GM23338 (cell line): Measurements from ENCODE around the gene NUP50. TPM values are rescaled to one million over a fixed set of nuclear protein-coding genes. Genes with fewer than 3 reads are reported as not detected.

Experiments used
- ATAC-seq: fragments of 200-7000 bp; cut with Tn5 transposase; 3 replicates; pipeline ENCODE4 v1.9.1; 2020
- DNase-seq: peaks from one replicate; pipeline ENCODE4 v3.0.0-alpha.2; 2015; ENCODE audit warnings: low spot score
- H2AFZ ChIP-seq: fragments of 200-600 bp; sonication (generic); 2 replicates; pipeline ENCODE4 v1.8.0; 2016; ENCODE audit warnings: antibody characterized with exemption, mild to moderate bottlenecking, moderate library complexity
- H3F3A ChIP-seq: fragments of 200-600 bp; sonication (generic); replicated peaks from 2 replicates; pipeline ENCODE4 v1.8.0; 2017; ENCODE audit warnings: antibody characterized with exemption, mixed run types, low read depth
- H3K27ac ChIP-seq: fragments of 200-600 bp; sonication (generic); 2 replicates; pipeline ENCODE4 v1.6.1; 2016; ENCODE audit warnings: low read depth
- H3K27me3 ChIP-seq: fragments of 200-600 bp; sonication (generic); 2 replicates; pipeline ENCODE4 v1.8.0; 2016; ENCODE audit warnings: mild to moderate bottlenecking, mixed run types, moderate library complexity; ENCODE audit not compliant: insufficient read depth
- H3K36me3 ChIP-seq: fragments of 200-600 bp; sonication (generic); 2 replicates; pipeline ENCODE4 v1.8.0; 2016; ENCODE audit warnings: mild to moderate bottlenecking; ENCODE audit not compliant: insufficient read depth
- H3K4me1 ChIP-seq: fragments of 200-600 bp; sonication (generic); 2 replicates; pipeline ENCODE4 v1.8.0; 2016; ENCODE audit warnings: mild to moderate bottlenecking, moderate library complexity; ENCODE audit not compliant: insufficient read depth
- H3K4me2 ChIP-seq: fragments of 200-600 bp; sonication (generic); 2 replicates; pipeline ENCODE4 v1.7.1; 2017; ENCODE audit warnings: mixed run types
- H3K4me3 ChIP-seq: fragments of 200-600 bp; sonication (generic); 2 replicates; pipeline ENCODE4 v1.6.1; 2016; ENCODE audit warnings: mixed run types
- H3K79me2 ChIP-seq: fragments of 200-600 bp; sonication (generic); replicated peaks from 2 replicates; pipeline ENCODE4 v1.8.0; 2017; ENCODE audit warnings: mild to moderate bottlenecking; ENCODE audit not compliant: insufficient read depth
- H3K9me2 ChIP-seq: fragments of 200-600 bp; sonication (generic); 2 replicates; pipeline ENCODE4 v1.8.0; 2017; ENCODE audit not compliant: insufficient read depth
- H4K20me1 ChIP-seq: fragments of 200-600 bp; sonication (generic); replicated peaks from 2 replicates; pipeline ENCODE4 v1.8.0; 2017; ENCODE audit warnings: mild to moderate bottlenecking; ENCODE audit not compliant: insufficient read depth
- H3K27ac Mint-ChIP-seq: 2 replicates; pipeline ENCODE4 v1.8.0; 2020; ENCODE audit warnings: inconsistent platforms, mild to moderate bottlenecking, moderate library complexity, mixed read lengths
- H3K27me3 Mint-ChIP-seq: 3 replicates; pipeline ENCODE4 v1.8.0; 2022; ENCODE audit warnings: low read depth, mild to moderate bottlenecking, moderate library complexity, mixed read lengths, inconsistent platforms; ENCODE audit not compliant: insufficient read depth, poor library complexity
- H3K36me3 Mint-ChIP-seq: 3 replicates; pipeline ENCODE4 v1.8.0; 2021; ENCODE audit warnings: low read depth, mild to moderate bottlenecking, inconsistent platforms, moderate library complexity, mixed read lengths
- H3K4me1 Mint-ChIP-seq: 3 replicates; pipeline ENCODE4 v1.8.0; 2020; ENCODE audit warnings: mild to moderate bottlenecking, inconsistent platforms, mixed read lengths
- H3K4me3 Mint-ChIP-seq: 3 replicates; pipeline ENCODE4 v1.8.0; 2021; ENCODE audit warnings: moderate library complexity, mild to moderate bottlenecking, inconsistent platforms, mixed read lengths
- H3K9me3 Mint-ChIP-seq: 3 replicates; pipeline ENCODE4 v1.8.0; 2020; ENCODE audit warnings: moderate library complexity, mild to moderate bottlenecking, inconsistent platforms, mixed read lengths
- CREB1 ChIP-seq: fragments of 250-450 bp; sonication (Bioruptor Pico); IDR thresholded peaks from 2 replicates; pipeline ENCODE4 v1.5.0; 2020; ENCODE audit warnings: low read depth, mild to moderate bottlenecking, moderate library complexity
- EZH2phosphoT487 ChIP-seq: fragments of 200-600 bp; sonication (generic); IDR thresholded peaks from one replicate; pipeline ENCODE4 v1.8.1; 2018; ENCODE audit warnings: antibody characterized with exemption; ENCODE audit not compliant: unreplicated experiment
- POLR2AphosphoS5 ChIP-seq: IDR thresholded peaks from 2 replicates; pipeline ENCODE4 v1.6.1; 2016; ENCODE audit warnings: antibody characterized with exemption, low read depth
- ZNF331 ChIP-seq: fragments of 250-450 bp; sonication (Bioruptor Pico); IDR thresholded peaks from 2 replicates; pipeline ENCODE4 v1.5.0; 2020; ENCODE audit warnings: low read depth, mild to moderate bottlenecking, moderate library complexity
- polyA plus RNA-seq: library from polyadenylated mRNA; unstranded; fragments of >200 nt; fragmentation: Nextera tagmentation; extraction: Ambion mirVana; gene quantifications from 2 replicates; pipeline ENCODE4 v1.2.1, GENCODE V29; 2016
- total RNA-seq: library from RNA; depleted of rRNA; stranded (reverse); fragments of >200 nt; shearing (Covaris generic); gene quantifications from 2 replicates; pipeline ENCODE4 v1.2.3, GENCODE V29; 2014
- TF ChIP-seq, protein P1 (sequence below): fragments of 250-450 bp; sonication (Bioruptor Pico); IDR thresholded peaks from 2 replicates; pipeline ENCODE4 v1.5.0; 2020; ENCODE audit warnings: mild to moderate bottlenecking, moderate library complexity
- TF ChIP-seq, protein P2 (sequence below), 2 experiments: fragments of 200-600 bp in 1 of 2; sonication (generic) in 1 of 2; conservative IDR thresholded peaks; 2 replicates each; pipeline versions ENCODE4 v1.5.1 to v1.6.1; 2016 to 2017; ENCODE audit warnings: antibody characterized with exemption in 2 of 2, low read depth in 2 of 2, mild to moderate bottlenecking in 2 of 2, moderate library complexity in 1 of 2

The NUP50 gene
- total and polyA plus RNA-seq, 2 experiments from 2014 or later = 45.9 to 96.6 TPM

DNA sequence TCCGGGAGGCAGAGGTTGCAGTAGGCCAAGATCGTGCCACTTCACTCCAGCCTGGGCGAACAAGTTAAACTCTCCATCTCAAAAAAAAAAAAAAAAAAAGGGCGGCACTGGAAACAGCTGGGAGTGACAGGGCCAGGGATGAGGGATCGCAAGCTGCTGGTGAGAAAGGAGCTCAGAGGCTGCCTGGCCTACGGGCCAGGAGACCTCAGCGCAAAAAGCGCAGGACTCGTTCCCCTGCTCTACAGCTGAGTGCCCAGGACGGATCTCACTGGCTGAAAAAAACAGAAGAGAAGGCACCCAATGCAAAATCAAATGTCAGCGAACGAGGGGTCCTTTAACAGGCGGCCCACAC lies 650 bp upstream of the NUP50 start (continued):
- TF ChIP-seq, protein P1, sequence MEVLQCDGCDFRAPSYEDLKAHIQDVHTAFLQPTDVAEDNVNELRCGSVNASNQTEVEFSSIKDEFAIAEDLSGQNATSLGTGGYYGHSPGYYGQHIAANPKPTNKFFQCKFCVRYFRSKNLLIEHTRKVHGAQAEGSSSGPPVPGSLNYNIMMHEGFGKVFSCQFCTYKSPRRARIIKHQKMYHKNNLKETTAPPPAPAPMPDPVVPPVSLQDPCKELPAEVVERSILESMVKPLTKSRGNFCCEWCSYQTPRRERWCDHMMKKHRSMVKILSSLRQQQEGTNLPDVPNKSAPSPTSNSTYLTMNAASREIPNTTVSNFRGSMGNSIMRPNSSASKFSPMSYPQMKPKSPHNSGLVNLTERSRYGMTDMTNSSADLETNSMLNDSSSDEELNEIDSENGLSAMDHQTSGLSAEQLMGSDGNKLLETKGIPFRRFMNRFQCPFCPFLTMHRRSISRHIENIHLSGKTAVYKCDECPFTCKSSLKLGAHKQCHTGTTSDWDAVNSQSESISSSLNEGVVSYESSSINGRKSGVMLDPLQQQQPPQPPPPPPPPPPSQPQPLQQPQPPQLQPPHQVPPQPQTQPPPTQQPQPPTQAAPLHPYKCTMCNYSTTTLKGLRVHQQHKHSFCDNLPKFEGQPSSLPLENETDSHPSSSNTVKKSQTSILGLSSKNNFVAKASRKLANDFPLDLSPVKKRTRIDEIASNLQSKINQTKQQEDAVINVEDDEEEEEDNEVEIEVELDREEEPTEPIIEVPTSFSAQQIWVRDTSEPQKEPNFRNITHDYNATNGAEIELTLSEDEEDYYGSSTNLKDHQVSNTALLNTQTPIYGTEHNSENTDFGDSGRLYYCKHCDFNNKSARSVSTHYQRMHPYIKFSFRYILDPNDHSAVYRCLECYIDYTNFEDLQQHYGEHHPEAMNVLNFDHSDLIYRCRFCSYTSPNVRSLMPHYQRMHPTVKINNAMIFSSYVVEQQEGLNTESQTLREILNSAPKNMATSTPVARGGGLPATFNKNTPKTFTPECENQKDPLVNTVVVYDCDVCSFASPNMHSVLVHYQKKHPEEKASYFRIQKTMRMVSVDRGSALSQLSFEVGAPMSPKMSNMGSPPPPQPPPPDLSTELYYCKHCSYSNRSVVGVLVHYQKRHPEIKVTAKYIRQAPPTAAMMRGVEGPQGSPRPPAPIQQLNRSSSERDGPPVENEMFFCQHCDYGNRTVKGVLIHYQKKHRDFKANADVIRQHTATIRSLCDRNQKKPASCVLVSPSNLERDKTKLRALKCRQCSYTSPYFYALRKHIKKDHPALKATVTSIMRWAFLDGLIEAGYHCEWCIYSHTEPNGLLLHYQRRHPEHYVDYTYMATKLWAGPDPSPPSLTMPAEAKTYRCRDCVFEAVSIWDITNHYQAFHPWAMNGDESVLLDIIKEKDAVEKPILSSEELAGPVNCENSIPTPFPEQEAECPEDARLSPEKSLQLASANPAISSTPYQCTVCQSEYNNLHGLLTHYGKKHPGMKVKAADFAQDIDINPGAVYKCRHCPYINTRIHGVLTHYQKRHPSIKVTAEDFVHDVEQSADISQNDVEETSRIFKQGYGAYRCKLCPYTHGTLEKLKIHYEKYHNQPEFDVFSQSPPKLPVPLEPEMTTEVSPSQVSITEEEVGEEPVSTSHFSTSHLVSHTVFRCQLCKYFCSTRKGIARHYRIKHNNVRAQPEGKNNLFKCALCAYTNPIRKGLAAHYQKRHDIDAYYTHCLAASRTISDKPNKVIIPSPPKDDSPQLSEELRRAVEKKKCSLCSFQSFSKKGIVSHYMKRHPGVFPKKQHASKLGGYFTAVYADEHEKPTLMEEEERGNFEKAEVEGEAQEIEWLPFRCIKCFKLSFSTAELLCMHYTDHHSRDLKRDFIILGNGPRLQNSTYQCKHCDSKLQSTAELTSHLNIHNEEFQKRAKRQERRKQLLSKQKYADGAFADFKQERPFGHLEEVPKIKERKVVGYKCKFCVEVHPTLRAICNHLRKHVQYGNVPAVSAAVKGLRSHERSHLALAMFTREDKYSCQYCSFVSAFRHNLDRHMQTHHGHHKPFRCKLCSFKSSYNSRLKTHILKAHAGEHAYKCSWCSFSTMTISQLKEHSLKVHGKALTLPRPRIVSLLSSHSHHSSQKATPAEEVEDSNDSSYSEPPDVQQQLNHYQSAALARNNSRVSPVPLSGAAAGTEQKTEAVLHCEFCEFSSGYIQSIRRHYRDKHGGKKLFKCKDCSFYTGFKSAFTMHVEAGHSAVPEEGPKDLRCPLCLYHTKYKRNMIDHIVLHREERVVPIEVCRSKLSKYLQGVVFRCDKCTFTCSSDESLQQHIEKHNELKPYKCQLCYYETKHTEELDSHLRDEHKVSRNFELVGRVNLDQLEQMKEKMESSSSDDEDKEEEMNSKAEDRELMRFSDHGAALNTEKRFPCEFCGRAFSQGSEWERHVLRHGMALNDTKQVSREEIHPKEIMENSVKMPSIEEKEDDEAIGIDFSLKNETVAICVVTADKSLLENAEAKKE (CRISPR knock-in tag) = no peak
- TF ChIP-seq, protein P2, sequence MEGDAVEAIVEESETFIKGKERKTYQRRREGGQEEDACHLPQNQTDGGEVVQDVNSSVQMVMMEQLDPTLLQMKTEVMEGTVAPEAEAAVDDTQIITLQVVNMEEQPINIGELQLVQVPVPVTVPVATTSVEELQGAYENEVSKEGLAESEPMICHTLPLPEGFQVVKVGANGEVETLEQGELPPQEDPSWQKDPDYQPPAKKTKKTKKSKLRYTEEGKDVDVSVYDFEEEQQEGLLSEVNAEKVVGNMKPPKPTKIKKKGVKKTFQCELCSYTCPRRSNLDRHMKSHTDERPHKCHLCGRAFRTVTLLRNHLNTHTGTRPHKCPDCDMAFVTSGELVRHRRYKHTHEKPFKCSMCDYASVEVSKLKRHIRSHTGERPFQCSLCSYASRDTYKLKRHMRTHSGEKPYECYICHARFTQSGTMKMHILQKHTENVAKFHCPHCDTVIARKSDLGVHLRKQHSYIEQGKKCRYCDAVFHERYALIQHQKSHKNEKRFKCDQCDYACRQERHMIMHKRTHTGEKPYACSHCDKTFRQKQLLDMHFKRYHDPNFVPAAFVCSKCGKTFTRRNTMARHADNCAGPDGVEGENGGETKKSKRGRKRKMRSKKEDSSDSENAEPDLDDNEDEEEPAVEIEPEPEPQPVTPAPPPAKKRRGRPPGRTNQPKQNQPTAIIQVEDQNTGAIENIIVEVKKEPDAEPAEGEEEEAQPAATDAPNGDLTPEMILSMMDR (conservative IDR thresholded peaks at IDR 0.05; ENCODE audit: low read depth in 2 of 2) = no peak

GRCh38 chr22:45164270-45165088 lies 754 bp downstream of the NUP50 start:
- Mint-ChIP-seq H3K4me1 (peaks cover 40% of the 10 kb centered on the region), H3K4me3 (peak overlapping the region; percentile 91), H3K36me3 (peaks cover 34% of the 10 kb centered on the region), H3K27me3 (peaks cover 8% of the 10 kb centered on the region), H3K27ac (peak overlapping the region; percentile 43), H3K9me3 (no peaks in the 10 kb centered on the region; the same call in 2 of the 3 replicates)
- peaks cover 7% of the 10 kb centered on the region; the same call in 1 of the 2 replicates for H3F3A ChIP-seq
- H4K20me1 ChIP-seq = peaks cover 37% of the 10 kb centered on the region
- peak overlapping the region; percentile 80 for H3K4me3 ChIP-seq
- peaks cover 23% of the 10 kb centered on the region; the same call in 1 of the 2 replicates for H3K36me3 ChIP-seq
- ATAC-seq = peak; percentile 42
- no peaks in the 10 kb centered on the region for H3K27me3 ChIP-seq
- peaks cover 88% of the 10 kb centered on the region for H3K79me2 ChIP-seq
- H3K4me1 ChIP-seq = peaks cover 44% of the 10 kb centered on the region
- no peak overlapping the region for H2AFZ ChIP-seq
- peak; percentile 45 for DNase-seq
- H3K27ac ChIP-seq = peak overlapping the region; percentile 71; the same call in 1 of the 2 replicates
- H3K9me2 ChIP-seq = no peaks in the 10 kb centered on the region
- peak overlapping the region; percentile 98 for H3K4me2 ChIP-seq
- TF ChIP-seq CREB1 (CRISPR knock-in tag) (no peak), EZH2phosphoT487 (no peak), ZNF331 (no peak), POLR2AphosphoS5 (no peak)
- TF ChIP-seq, protein P1 (CRISPR knock-in tag) = no peak
